Prostate gland (tissue), 2 donors: ENCODE results near the gene MIGA1. TPM values are rescaled to one million over a fixed set of nuclear protein-coding genes. Genes with fewer than 3 reads are reported as not detected.
"Not testable (repeated sequence)": the region's sequence is repeated elsewhere in the genome, so short reads cannot be mapped to it uniquely, and the experiment has no call there.

Source experiments
- DNase-seq: peaks from one replicate; pipeline ENCODE4 v3.0.0-alpha.2; 2019; ENCODE audit warnings: low spot score
- H3K27ac ChIP-seq, 2 donors: fragments of 200-600 bp; sonication (generic); 2 replicates each; pipeline ENCODE4 v1.5.1; 2017 to 2019
- H3K27me3 ChIP-seq: fragments of 200-600 bp; sonication (generic); replicated peaks from 2 replicates; pipeline ENCODE4 v1.5.1; 2019; ENCODE audit not compliant: insufficient read depth
- H3K36me3 ChIP-seq, 2 donors: fragments of 200-600 bp; sonication (generic); 1 replicate in 1 of 2; 2 replicates in 1 of 2; pipeline versions ENCODE4 v1.5.1 to v1.8.1; 2017 to 2019
- H3K4me1 ChIP-seq: fragments of 200-600 bp; sonication (generic); replicated peaks from 2 replicates; pipeline ENCODE4 v1.5.1; 2019
- H3K4me3 ChIP-seq, 2 donors: fragments of 200-600 bp; sonication (generic); 2 replicates each; pipeline ENCODE4 v1.5.1; 2017 to 2019
- H3K9me3 ChIP-seq: fragments of 200-600 bp; sonication (generic); 2 replicates; pipeline ENCODE4 v1.5.1; 2017
- POLR2A ChIP-seq: fragments of 450-650 bp; IDR thresholded peaks from one replicate; pipeline ENCODE4 v1.6.1; 2016; ENCODE audit warnings: antibody characterized with exemption, mild to moderate bottlenecking
- POLR2AphosphoS5 ChIP-seq: sonication (generic); formaldehyde crosslinking; IDR thresholded peaks from one replicate; pipeline ENCODE4 v1.6.1; 2017; ENCODE audit warnings: antibody characterized with exemption
- WGBS: methylation state at CpG from one replicate; pipeline ENCODE4 v1.1.5; 2018; 5-methylcytosine and 5-hydroxymethylcytosine counted together
- intact Hi-C: fragments of 100-400 bp; cut with DNase I; formaldehyde crosslinking; loops from one replicate; pipeline ENCODE4 v1.14.2; 2022
- total RNA-seq, 2 donors: library from RNA; depleted of rRNA; stranded (reverse); fragments of >200 nt; gene quantifications; one replicate each; pipeline ENCODE4 v1.1.0, GENCODE V29; 2016
- TF ChIP-seq, protein P1 (sequence below), 4 experiments: fragments of 200-600 bp in 2 of 4; fragments of 450-650 bp in 2 of 4; sonication (generic) in 2 of 4; IDR thresholded peaks; 1 replicate in 3 of 4; 2 replicates in 1 of 4; pipeline ENCODE4 v1.5.1; 2016 to 2019; ENCODE audit warnings: antibody characterized with exemption in 4 of 4, mild to moderate bottlenecking in 2 of 4, moderate library complexity in 2 of 4

MIGA1 gene
- total RNA-seq, 2 donors from 2014 or later = 16.2 to 19.3 TPM

GRCh38 chr1:77744576-77744975 is 34.9 kb upstream of the MIGA1 start:
- WGBS = 89% methylated on average over 7 of the region's 7 CpGs
- Histone ChIP-seq H3K9me3 (no peaks in the 10 kb centered on the region), H3K4me3 (no peak overlapping the region), H3K27me3 (no peaks in the 10 kb centered on the region), H3K36me3 (no peaks in the 10 kb centered on the region), H3K4me1 (peaks cover 6% of the 10 kb centered on the region), H3K27ac (peak overlapping the region in 1 of 2 donors; percentile 50)
- no peak for DNase-seq
- TF ChIP-seq POLR2A (no peak), POLR2AphosphoS5 (no peak)
- TF ChIP-seq, protein P1, sequence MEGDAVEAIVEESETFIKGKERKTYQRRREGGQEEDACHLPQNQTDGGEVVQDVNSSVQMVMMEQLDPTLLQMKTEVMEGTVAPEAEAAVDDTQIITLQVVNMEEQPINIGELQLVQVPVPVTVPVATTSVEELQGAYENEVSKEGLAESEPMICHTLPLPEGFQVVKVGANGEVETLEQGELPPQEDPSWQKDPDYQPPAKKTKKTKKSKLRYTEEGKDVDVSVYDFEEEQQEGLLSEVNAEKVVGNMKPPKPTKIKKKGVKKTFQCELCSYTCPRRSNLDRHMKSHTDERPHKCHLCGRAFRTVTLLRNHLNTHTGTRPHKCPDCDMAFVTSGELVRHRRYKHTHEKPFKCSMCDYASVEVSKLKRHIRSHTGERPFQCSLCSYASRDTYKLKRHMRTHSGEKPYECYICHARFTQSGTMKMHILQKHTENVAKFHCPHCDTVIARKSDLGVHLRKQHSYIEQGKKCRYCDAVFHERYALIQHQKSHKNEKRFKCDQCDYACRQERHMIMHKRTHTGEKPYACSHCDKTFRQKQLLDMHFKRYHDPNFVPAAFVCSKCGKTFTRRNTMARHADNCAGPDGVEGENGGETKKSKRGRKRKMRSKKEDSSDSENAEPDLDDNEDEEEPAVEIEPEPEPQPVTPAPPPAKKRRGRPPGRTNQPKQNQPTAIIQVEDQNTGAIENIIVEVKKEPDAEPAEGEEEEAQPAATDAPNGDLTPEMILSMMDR (IDR thresholded peaks at IDR 0.05) = no peak
- intact Hi-C loops = no loop called here

- H3K36me3 ChIP-seq, intact Hi-C loops, H3K27ac ChIP-seq, H3K4me3 ChIP-seq, H3K9me3 ChIP-seq, H3K27me3 ChIP-seq, DNase-seq, H3K4me1 ChIP-seq: not testable (repeated sequence)
- WGBS = 95% methylated on average over 4 of the region's 4 CpGs
These were observed 30.0 kb upstream of the MIGA1 start for GRCh38 chr1:77749489-77749888.

GRCh38 chr1:77756052-77756754 is 23.2 kb upstream of the MIGA1 start:
- intact Hi-C loops = loop anchor here (10.0 kb wide), 1 partner anchor 129 kb away; the partner anchor contains the start of gene NEXN
- no peak overlapping the region for H3K27ac ChIP-seq
- DNase-seq = no peak
- no peak overlapping the region for H3K4me3 ChIP-seq
- WGBS = 89% methylated on average over 1 of the region's 1 CpG
- no peaks in the 10 kb centered on the region for H3K4me1 ChIP-seq
- TF ChIP-seq POLR2AphosphoS5 (no peak), POLR2A (no peak)
- TF ChIP-seq, protein P1 (IDR thresholded peaks at IDR 0.05) = no peak
- H3K9me3 ChIP-seq = no peaks in the 10 kb centered on the region
- no peaks in the 10 kb centered on the region for H3K27me3 ChIP-seq
- no peaks in the 10 kb centered on the region for H3K36me3 ChIP-seq

GRCh38 chr1:77757066-77757584 is 22.3 kb upstream of the MIGA1 start:
- Histone ChIP-seq H3K4me1 (no peaks in the 10 kb centered on the region), H3K36me3 (no peaks in the 10 kb centered on the region), H3K27ac (peak overlapping the region in 1 of 2 donors; percentile 20), H3K27me3 (no peaks in the 10 kb centered on the region), H3K9me3 (no peaks in the 10 kb centered on the region), H3K4me3 (no peak overlapping the region)
- intact Hi-C loops = loop anchor here (10.0 kb wide), 1 partner anchor 128 kb away; the partner anchor contains the start of gene NEXN
- no peak for DNase-seq
- WGBS = 26% methylated on average over 1 of the region's 1 CpG
- TF ChIP-seq POLR2A = no peak
- TF ChIP-seq POLR2AphosphoS5 = no peak
- TF ChIP-seq, protein P1 (IDR thresholded peaks at IDR 0.05) = no peak

DNA sequence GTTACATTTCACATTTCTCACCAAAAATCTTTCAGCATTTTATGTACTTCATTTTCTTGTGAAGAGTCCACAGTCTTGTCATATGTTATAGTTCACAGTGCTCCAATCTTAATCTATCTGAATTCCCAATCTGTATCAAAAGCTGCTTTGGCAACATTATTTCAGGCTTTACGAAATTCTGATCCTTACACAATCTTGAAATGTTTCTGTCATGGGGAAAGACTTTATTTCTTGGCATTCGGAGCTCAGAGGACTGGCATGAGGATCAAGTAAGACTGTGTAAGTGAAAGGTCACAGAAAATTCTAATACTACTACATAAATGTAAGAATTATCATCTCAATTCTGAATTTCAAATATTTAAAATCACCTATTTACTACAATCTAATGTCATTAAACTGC is 21.8 kb upstream of the MIGA1 start:
- 52% methylated on average over 2 of the region's 2 CpGs for WGBS
- H3K4me3 ChIP-seq = no peak overlapping the region
- no peak for DNase-seq
- no peaks in the 10 kb centered on the region for H3K9me3 ChIP-seq
- no peaks in the 10 kb centered on the region for H3K36me3 ChIP-seq
- no peaks in the 10 kb centered on the region for H3K27me3 ChIP-seq
- no peaks in the 10 kb centered on the region for H3K4me1 ChIP-seq
- peak overlapping the region in 1 of 2 donors; percentile 20 for H3K27ac ChIP-seq
- TF ChIP-seq POLR2A (no peak), POLR2AphosphoS5 (no peak)
- TF ChIP-seq, protein P1 (IDR thresholded peaks at IDR 0.05) = no peak
- intact Hi-C loops = loop anchor here (10.0 kb wide), 1 partner anchor 127 kb away; the partner anchor contains the start of gene NEXN
